Neural crest cell (in vitro differentiated cells): ENCODE data around the gene SEMA3G. TPM values are rescaled to one million over a fixed set of nuclear protein-coding genes. Genes with fewer than 3 reads are reported as not detected.

Experiments
- DNase-seq: peaks from one replicate; pipeline ENCODE4 v3.0.0; 2021; ENCODE audit warnings: low read depth, mixed read lengths, low spot score
- H3K27ac Mint-ChIP-seq: one replicate; pipeline ENCODE4 v1.8.0; 2021; ENCODE audit warnings: mild to moderate bottlenecking, mixed read lengths; ENCODE audit not compliant: unreplicated experiment
- H3K27me3 Mint-ChIP-seq: 2 replicates; pipeline ENCODE4 v1.8.0; 2021; ENCODE audit warnings: low read depth, mild to moderate bottlenecking, mixed read lengths
- H3K36me3 Mint-ChIP-seq: 2 replicates; pipeline ENCODE4 v1.8.0; 2021; ENCODE audit warnings: low read depth, mild to moderate bottlenecking, mixed read lengths
- H3K4me1 Mint-ChIP-seq: 2 replicates; pipeline ENCODE4 v1.8.0; 2021; ENCODE audit warnings: mixed read lengths
- H3K4me3 Mint-ChIP-seq: one replicate; pipeline ENCODE4 v1.8.0; 2021; ENCODE audit warnings: mild to moderate bottlenecking, mixed read lengths
- H3K9me3 Mint-ChIP-seq: 2 replicates; pipeline ENCODE4 v1.8.0; 2021; ENCODE audit warnings: mixed read lengths
- total RNA-seq: library from RNA; stranded (reverse); gene quantifications from 2 replicates; pipeline ENCODE4 v1.2.1, GENCODE V29; 2021
- TF ChIP-seq, protein P1 (sequence below): fragments of 200-600 bp; sonication (generic); conservative IDR thresholded peaks from 2 replicates; pipeline ENCODE4 v1.5.0; 2021; ENCODE audit warnings: antibody characterized with exemption, mild to moderate bottlenecking

Gene SEMA3G
- total RNA-seq, 1 donor from 2014 or later: 5.2 TPM

- H3K27me3 Mint-ChIP-seq: no peaks in the 10 kb centered on the region
- H3K4me3 Mint-ChIP-seq: no peak overlapping the region
- DNase-seq: no peak
- H3K4me1 Mint-ChIP-seq: peaks cover 35% of the 10 kb centered on the region
- TF ChIP-seq, protein P1, sequence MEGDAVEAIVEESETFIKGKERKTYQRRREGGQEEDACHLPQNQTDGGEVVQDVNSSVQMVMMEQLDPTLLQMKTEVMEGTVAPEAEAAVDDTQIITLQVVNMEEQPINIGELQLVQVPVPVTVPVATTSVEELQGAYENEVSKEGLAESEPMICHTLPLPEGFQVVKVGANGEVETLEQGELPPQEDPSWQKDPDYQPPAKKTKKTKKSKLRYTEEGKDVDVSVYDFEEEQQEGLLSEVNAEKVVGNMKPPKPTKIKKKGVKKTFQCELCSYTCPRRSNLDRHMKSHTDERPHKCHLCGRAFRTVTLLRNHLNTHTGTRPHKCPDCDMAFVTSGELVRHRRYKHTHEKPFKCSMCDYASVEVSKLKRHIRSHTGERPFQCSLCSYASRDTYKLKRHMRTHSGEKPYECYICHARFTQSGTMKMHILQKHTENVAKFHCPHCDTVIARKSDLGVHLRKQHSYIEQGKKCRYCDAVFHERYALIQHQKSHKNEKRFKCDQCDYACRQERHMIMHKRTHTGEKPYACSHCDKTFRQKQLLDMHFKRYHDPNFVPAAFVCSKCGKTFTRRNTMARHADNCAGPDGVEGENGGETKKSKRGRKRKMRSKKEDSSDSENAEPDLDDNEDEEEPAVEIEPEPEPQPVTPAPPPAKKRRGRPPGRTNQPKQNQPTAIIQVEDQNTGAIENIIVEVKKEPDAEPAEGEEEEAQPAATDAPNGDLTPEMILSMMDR: no peak
- H3K27ac Mint-ChIP-seq: peak overlapping the region; percentile 12
- peaks cover 16% of the 10 kb centered on the region for H3K36me3 Mint-ChIP-seq
- no peaks in the 10 kb centered on the region for H3K9me3 Mint-ChIP-seq
Measured at GRCh38 chr3:52484680-52485461, 40.0 kb upstream of the SEMA3G start.

GRCh38 chr3:52483577-52484381 lies 38.9 kb upstream of the SEMA3G start:
- H3K36me3 Mint-ChIP-seq: peaks cover 18% of the 10 kb centered on the region

DNA sequence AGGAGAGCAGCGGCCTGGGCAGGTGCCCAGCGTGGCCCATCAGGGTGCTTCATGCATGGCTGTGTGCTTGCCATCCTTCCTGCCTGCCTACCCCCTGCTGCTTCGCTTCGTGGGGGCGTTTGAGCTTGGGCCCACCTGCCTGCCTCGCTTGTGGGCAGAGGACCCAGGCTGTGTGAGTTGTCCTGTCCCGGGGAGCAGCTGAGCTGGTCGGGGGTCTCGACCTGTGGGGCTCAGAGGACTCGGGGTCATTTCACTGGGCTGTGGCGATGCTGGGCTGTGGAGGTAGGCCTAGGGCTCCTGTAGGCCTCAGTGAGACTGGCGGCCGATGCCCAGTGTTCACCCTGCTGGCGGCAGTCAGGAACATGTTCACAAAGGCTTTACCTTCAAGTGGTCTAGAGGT lies 38.2 kb upstream of the SEMA3G start:
- Mint-ChIP-seq H3K4me3 (no peak overlapping the region), H3K9me3 (no peaks in the 10 kb centered on the region), H3K4me1 (peaks cover 35% of the 10 kb centered on the region), H3K27ac (no peak overlapping the region), H3K36me3 (peaks cover 20% of the 10 kb centered on the region), H3K27me3 (no peaks in the 10 kb centered on the region)
- TF ChIP-seq, protein P1: no peak
- DNase-seq: no peak

More at GRCh38 chr3:52483577-52484381, 38.9 kb upstream of the SEMA3G start:
- Mint-ChIP-seq H3K4me3 (peak overlapping the region; percentile 35), H3K27ac (peak overlapping the region; percentile 29), H3K27me3 (no peaks in the 10 kb centered on the region), H3K9me3 (no peaks in the 10 kb centered on the region), H3K4me1 (peaks cover 35% of the 10 kb centered on the region)
- TF ChIP-seq, protein P1: no peak
- no peak for DNase-seq

- peak; percentile 39 for DNase-seq
Measured at GRCh38 chr3:52481819-52482521, 37.1 kb upstream of the SEMA3G start.

More at GRCh38 chr3:52481819-52482521, 37.1 kb upstream of the SEMA3G start:
- TF ChIP-seq, protein P1: peak; percentile 55
- Mint-ChIP-seq H3K27ac (no peak overlapping the region), H3K4me3 (no peak overlapping the region), H3K4me1 (peaks cover 35% of the 10 kb centered on the region), H3K36me3 (peaks cover 23% of the 10 kb centered on the region), H3K9me3 (no peaks in the 10 kb centered on the region), H3K27me3 (no peaks in the 10 kb centered on the region)
